EL (cell line): Measurements from ENCODE around the gene NUP93.
"Not testable (repeated sequence)": the region's sequence is repeated elsewhere in the genome, so short reads cannot be mapped to it uniquely, and the experiment has no call there.

Source experiments
- DNase-seq: peaks from one replicate; pipeline ENCODE4 v3.0.0-alpha.2; 2016

NUP93 gene

GRCh38 chr16:56872863-56873391 lies 143.0 kb downstream of the NUP93 start:
- DNase-seq: no peak

GRCh38 chr16:56874800-56875199 lies 144.9 kb downstream of the NUP93 start:
- DNase-seq: peak; percentile 15

DNA sequence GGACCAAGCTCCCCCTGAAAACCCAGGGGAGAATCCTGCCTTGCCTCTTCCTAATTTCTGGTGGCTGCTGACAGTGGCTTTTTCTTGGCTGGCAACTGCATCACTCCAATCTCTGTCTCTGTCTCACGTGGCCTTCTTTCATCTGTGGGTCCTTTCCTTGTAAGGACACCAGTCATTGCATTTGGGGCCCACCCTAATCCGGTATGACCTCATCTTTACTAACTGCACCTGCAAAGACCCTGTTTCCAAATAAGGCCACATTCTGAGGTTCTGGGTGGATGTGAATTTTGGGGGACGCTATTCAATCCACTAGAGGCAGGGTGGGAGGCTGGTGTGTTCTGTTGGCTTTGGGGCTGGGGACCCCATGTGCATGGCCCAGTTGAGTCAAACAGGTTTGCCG lies 146.1 kb downstream of the NUP93 start:
- no peak for DNase-seq

DNA sequence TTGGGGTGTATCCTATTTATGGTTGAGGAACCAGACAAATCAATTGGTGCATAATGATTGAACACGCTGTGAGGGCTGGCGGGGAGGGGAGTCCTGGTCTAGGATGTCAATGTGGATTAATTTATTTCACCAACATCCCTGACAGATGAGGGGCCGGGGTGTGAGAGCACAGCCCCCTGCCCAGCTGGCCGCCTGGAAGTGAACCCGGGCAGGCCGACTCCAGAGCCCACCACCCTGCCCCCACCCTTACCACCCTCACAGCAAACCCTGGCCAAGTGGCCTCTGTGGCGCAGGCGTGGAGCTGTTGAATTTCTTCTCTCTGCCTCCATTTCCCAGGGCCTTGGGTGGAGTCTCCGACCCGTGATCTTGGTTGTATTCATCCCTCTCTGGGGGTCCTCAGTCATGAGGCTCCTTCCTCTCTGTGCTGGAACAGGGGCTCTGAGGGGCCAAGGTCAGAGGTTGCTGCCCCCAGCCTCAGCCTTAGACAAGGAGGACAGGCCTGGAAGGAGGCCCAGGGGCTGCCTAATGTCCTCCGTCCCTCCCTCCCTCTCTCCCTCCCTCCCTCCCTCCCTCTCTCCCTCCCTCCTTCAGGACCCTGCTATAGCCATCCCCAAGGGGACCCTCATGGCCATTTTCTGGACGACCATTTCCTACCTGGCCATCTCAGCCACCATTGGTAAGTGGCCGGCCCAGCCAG lies 147.7 kb downstream of the NUP93 start:
- no peak for DNase-seq

GRCh38 chr16:56878282-56878854 lies 148.4 kb downstream of the NUP93 start:
- DNase-seq: no peak

DNA sequence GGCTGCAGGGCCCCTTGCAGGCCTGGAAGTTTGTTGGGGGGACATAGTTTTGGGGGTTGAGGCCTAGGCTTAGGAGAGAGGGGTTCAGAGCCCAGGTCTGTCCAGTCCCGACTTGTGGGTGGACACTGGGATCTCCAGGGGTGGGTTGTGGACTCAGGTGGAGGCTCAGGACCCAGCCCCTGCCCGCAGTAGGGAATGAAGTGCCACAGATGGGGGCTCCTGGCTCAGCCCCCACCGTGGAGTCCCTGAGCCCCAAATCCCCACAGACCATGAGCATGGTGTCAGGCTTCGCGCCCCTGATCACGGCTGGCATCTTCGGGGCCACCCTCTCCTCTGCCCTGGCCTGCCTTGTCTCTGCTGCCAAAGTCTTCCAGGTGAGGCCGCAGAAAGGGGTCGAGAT lies 149.3 kb downstream of the NUP93 start:
- DNase-seq: no peak

DNA sequence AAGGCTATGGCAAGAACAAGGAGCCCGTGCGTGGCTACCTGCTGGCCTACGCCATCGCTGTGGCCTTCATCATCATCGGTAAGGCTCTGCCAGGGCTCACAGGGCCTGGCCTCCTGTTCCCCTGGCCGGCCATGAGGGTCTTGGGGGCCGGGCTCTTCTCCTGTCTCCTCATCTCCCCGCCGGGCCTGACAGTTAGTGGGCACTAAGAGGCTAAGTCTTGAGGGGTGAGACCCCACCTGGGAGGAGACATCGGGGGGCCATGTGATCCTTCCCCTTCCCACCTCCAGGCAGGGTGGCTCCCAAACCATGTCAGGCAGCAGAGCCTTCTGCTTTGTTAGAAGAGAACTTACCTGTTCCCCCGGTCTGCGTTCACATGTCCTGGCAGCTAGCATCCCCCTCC lies 150.2 kb downstream of the NUP93 start:
- no peak for DNase-seq

GRCh38 chr16:56880685-56881084 lies 150.8 kb downstream of the NUP93 start:
- DNase-seq: no peak

- DNase-seq: no peak
Observed at GRCh38 chr16:56882077-56882800, 152.3 kb downstream of the NUP93 start.

DNA sequence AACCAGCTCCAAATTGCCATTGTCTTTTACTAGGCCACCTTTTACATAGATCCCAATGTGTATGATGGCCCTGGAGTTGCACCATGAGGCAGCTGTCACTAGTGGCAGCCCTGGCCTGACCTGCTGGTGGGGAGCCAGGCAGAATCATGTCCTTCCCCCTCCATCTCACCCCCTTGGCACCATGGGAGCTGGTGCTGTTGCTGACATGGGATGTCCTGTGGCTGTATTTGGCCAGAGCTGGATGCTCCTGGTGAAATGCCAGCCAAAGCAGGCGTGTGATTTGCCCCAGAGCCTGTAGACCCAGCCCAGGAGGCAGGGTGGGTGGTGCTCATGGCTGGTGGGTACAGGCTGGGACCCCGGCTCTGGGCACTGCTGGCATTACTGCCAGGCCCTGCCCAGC lies 153.7 kb downstream of the NUP93 start:
- no peak for DNase-seq

DNA sequence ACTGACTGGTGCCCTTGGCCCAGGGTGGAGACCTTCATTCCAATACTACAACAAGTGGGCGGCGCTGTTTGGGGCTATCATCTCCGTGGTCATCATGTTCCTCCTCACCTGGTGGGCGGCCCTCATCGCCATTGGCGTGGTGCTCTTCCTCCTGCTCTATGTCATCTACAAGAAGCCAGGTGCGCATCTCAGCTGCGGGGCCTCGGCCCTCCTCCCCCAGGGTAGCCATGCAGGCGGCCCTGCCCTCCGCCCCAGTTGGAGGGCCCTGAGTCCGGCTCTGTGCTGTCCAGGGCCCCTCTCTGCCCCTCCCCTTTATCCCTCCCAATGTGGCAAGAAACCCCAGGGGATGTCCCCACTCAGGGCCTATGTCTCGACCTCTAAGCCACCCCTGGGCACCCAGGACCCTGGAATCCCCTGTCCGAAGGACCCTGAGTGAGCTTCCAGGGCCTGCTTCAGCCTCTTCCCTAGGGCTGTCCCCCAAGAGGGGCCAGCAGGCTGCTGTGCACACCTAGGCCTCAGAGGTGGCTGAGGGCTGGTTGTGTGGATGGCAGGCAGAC lies 154.2 kb downstream of the NUP93 start:
- no peak for DNase-seq

GRCh38 chr16:56884929-56885328 lies 155.0 kb downstream of the NUP93 start:
- not testable (repeated sequence) for DNase-seq

GRCh38 chr16:56885446-56886162 lies 155.7 kb downstream of the NUP93 start:
- no peak for DNase-seq

GRCh38 chr16:56886296-56886695 lies 156.4 kb downstream of the NUP93 start:
- DNase-seq: no peak

GRCh38 chr16:56886826-56887225 lies 156.9 kb downstream of the NUP93 start:
- no peak for DNase-seq

- DNase-seq: no peak
Observed at GRCh38 chr16:56888806-56889205, 158.9 kb downstream of the NUP93 start.

DNA sequence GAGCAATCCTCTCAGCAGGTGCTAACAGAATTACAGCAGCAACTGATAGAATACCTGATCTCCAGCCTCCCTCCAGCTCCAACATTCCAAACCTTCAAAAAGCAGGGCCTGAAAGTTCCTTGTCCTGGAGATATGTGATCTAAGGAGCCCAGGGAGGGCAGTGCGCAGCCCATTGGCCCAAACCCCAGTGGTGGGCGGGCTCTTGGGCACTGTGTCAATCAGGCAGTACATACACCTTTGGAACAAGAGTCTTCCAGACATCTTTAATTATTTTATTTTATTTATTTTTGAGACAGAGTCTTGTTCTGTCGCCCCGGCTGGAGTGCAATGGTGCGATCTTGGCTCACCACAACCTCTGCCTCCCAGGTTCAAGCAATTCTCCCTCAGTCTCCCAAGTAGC lies 159.3 kb downstream of the NUP93 start:
- no peak for DNase-seq

GRCh38 chr16:56891685-56892084 lies 161.8 kb downstream of the NUP93 start:
- DNase-seq: no peak

GRCh38 chr16:56892705-56893104 lies 162.8 kb downstream of the NUP93 start:
- DNase-seq: no peak

DNA sequence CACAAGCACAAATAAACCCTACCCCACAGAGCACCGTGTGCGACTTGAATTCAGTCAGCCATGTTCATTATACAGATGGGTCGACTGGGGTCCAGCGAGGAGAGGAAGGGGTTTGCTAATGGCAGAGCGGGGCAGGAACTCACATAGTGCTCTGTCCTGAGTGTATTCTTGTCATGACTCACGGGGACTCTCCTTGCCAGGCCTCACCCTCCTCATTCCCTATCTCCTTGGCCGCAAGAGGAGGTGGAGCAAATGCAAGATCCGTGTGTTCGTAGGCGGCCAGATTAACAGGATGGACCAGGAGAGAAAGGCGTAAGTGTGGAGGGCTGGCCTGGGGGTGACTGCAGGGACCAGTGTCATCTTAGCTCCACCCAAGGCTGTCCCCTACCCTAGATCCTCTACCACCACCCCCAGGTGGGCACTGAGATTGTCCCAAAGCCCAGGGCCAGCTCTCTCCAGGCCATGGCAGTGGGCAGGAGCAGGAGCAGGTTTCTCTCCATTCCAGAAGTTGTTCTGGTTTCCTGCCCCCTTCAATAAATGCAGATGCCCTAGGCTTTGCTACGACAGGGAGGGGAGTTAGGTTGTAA lies 164.5 kb downstream of the NUP93 start:
- DNase-seq: no peak

DNA sequence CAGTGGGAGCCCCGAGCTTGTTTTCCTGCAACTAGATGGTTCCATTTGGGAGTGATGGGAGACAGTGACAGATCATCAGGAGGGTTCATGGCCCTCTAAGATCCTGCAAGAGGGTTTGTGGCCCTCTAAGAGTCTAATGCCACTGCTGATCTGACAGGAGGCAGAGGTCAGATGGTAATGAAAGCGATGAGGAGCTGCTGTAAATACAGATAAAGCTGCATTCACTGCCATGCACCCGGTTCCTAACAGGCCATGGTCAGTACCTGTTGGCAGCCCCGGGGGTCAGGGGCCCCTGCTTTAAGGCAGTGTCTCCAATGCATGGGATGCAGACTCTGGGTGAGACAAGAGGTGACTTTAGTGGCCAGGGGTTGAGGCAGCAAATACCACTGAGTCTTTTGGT lies 165.9 kb downstream of the NUP93 start:
- DNase-seq: no peak

GRCh38 chr16:56896244-56896643 lies 166.3 kb downstream of the NUP93 start:
- no peak for DNase-seq
